ENCODE measurements around the gene CENPX. TPM values are rescaled to one million over a fixed set of nuclear protein-coding genes. Genes with fewer than 3 reads are reported as not detected.

The CENPX gene
- total and polyA plus RNA-seq, 2 of the 13 experiments (the other 11 are each of a cell fraction or from before 2014, with no cell fraction given): 92.7 to 170 TPM

DNA sequence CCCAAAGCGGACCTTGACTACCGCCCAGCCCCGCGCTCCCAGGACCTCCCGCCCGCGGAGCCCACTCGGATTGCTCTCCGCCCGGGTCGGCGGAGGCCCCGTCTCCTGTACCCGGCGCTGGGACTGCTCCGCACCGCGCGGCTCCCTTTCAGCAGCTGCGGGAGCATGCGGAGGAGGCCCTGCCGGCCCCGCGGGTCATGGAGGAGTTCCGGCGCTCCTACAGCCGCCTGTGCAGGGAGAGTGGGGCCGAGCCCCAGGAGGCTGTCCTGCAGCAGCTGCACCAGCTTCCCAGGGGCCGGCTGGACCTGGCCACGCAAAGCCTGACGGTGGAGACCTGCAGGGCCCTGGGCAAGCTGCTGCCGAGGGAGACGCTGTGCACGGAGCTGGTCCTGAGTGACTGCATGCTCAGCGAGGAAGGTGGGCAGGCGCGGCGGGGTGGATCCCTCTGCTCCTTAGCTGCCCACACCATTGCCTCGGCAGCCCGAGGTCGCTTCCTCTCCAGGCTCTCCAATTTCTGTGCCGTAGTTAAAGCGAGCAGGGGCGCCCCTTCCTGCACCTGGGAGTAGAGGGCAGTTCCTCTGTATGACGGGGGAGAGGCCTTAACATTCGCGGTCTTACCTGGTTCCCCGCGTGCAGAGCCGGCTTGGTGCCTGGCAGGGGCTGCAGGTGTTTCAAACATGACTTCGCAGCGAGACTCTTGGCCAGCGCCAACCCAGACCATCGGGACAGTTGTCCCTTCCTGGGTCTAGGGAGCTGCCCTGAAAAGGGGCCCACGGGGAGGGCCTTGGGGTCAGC, 966 bp upstream of the CENPX start (continued):
- TF ChIP-seq ZNF333 (CRISPR knock-in tag; IDR thresholded peaks at IDR 0.05; ENCODE audit: borderline replicate concordance): peak; percentile 41; the same call in 1 of the 2 replicates
- TF ChIP-seq CSRNP2 (CRISPR knock-in tag; conservative IDR thresholded peaks at IDR 0.05; ENCODE audit: low read depth): no peak
- no peak for TF ChIP-seq LBX2 (CRISPR knock-in tag; IDR thresholded peaks at IDR 0.05; ENCODE audit: borderline replicate concordance)
- no peak for TF ChIP-seq MEIS2 (CRISPR knock-in tag; IDR thresholded peaks at IDR 0.05)
- TF ChIP-seq ZNF614 (CRISPR knock-in tag; IDR thresholded peaks at IDR 0.05; ENCODE audit: borderline replicate concordance): no peak
- TF ChIP-seq HOXA5 (CRISPR knock-in tag; IDR thresholded peaks at IDR 0.05): no peak
- TF ChIP-seq ZSCAN12 (CRISPR knock-in tag; IDR thresholded peaks at IDR 0.05): no peak
- no peak for TF ChIP-seq PAWR (CRISPR knock-in tag; IDR thresholded peaks at IDR 0.05; ENCODE audit: borderline replicate concordance)
- no peak for TF ChIP-seq ZNF598 (CRISPR knock-in tag; IDR thresholded peaks at IDR 0.05; ENCODE audit: borderline replicate concordance)
- TF ChIP-seq ZBTB1 (CRISPR knock-in tag; IDR thresholded peaks at IDR 0.05; ENCODE audit: borderline replicate concordance): no peak
- TF ChIP-seq ZNF10 (CRISPR knock-in tag; IDR thresholded peaks at IDR 0.05; ENCODE audit: borderline replicate concordance, low read depth): no peak
- TF ChIP-seq, protein P1, sequence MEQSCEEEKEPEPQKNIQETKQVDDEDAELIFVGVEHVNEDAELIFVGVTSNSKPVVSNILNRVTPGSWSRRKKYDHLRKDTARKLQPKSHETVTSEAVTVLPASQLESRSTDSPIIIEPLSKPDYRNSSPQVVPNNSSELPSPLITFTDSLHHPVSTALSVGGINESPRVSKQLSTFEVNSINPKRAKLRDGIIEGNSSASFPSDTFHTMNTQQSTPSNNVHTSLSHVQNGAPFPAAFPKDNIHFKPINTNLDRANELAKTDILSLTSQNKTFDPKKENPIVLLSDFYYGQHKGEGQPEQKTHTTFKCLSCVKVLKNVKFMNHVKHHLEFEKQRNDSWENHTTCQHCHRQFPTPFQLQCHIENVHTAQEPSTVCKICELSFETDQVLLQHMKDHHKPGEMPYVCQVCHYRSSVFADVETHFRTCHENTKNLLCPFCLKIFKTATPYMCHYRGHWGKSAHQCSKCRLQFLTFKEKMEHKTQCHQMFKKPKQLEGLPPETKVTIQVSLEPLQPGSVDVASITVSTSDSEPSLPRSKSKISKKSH (CRISPR knock-in tag; IDR thresholded peaks at IDR 0.05; ENCODE audit: borderline replicate concordance): peak; percentile 71; the same call in 1 of the 2 replicates
- no peak for TF ChIP-seq CEBPG (CRISPR knock-in tag; IDR thresholded peaks at IDR 0.05)
- TF ChIP-seq SIX1 (CRISPR knock-in tag; IDR thresholded peaks at IDR 0.05; ENCODE audit: borderline replicate concordance): no peak
- no peak; the same call in 1 of the 2 replicates for TF ChIP-seq MIER3 (CRISPR knock-in tag; IDR thresholded peaks at IDR 0.05; ENCODE audit: borderline replicate concordance)
- no peak for TF ChIP-seq REXO4 (CRISPR knock-in tag; IDR thresholded peaks at IDR 0.05; ENCODE audit: borderline replicate concordance)
- TF ChIP-seq ZNF17 (CRISPR knock-in tag; IDR thresholded peaks at IDR 0.05): no peak
- no peak; the same call in none of the 2 replicates for TF ChIP-seq ZSCAN25 (CRISPR knock-in tag; IDR thresholded peaks at IDR 0.05)
- no peak; the same call in 1 of the 2 replicates for TF ChIP-seq IRX3 (CRISPR knock-in tag; IDR thresholded peaks at IDR 0.05; ENCODE audit: borderline replicate concordance, low read depth)
- TF ChIP-seq, protein P2, sequence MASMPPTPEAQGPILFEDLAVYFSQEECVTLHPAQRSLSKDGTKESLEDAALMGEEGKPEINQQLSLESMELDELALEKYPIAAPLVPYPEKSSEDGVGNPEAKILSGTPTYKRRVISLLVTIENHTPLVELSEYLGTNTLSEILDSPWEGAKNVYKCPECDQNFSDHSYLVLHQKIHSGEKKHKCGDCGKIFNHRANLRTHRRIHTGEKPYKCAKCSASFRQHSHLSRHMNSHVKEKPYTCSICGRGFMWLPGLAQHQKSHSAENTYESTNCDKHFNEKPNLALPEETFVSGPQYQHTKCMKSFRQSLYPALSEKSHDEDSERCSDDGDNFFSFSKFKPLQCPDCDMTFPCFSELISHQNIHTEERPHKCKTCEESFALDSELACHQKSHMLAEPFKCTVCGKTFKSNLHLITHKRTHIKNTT (CRISPR knock-in tag; IDR thresholded peaks at IDR 0.05): no peak
- TF ChIP-seq RARG (CRISPR knock-in tag; IDR thresholded peaks at IDR 0.05; ENCODE audit: low read depth): no peak
- peak; percentile 81 for TF ChIP-seq UBTF (CRISPR knock-in tag; IDR thresholded peaks at IDR 0.05)

Measured in HepG2 (cell line).